Naive thymus-derived CD8-positive, alpha-beta T cell (primary cell): ENCODE data around the gene CTIF. TPM values are rescaled to one million over a fixed set of nuclear protein-coding genes. Genes with fewer than 3 reads are reported as not detected.

Experiments
- ATAC-seq, 2 donors: fragments of 150-1000 bp; cut with Tn5 transposase in 1 of 2; sonication (Bioruptor Pico), chemical (Tn5 transposase) in 1 of 2; 1 replicate in 1 of 2; 2 replicates in 1 of 2; pipeline ENCODE4 v1.10.0; 2021; ENCODE audit warnings: mild to moderate bottlenecking in 2 of 2, moderate library complexity in 2 of 2
- POLR2A ChIA-PET: fragments of 350-600 bp; sonication (Branson Sonifier 250); formaldehyde crosslinking; loops from one replicate; lab custom pipeline; 2021; ENCODE audit warnings: antibody characterized with exemption; lab: Charles Lee
- DNase-seq, 10 donors: peaks; one replicate each; pipeline versions ENCODE4 v3.0.0 to v3.0.0-alpha.2; 2020 to 2022
- H3K27ac Mint-ChIP-seq, 10 donors: one replicate each; pipeline ENCODE4 v1.8.0; 2020 to 2022; ENCODE audit warnings: mild to moderate bottlenecking in 10 of 10, mixed read lengths in 10 of 10, moderate library complexity in 4 of 10, inconsistent platforms in 1 of 10
- H3K27me3 Mint-ChIP-seq, 5 donors: one replicate each; pipeline ENCODE4 v1.8.0; 2021 to 2022; ENCODE audit warnings: mixed read lengths in 5 of 5
- H3K36me3 Mint-ChIP-seq, 3 donors: one replicate each; pipeline ENCODE4 v1.8.0; 2020 to 2022; ENCODE audit warnings: mixed read lengths in 3 of 3, mild to moderate bottlenecking in 2 of 3, inconsistent platforms in 1 of 3
- H3K4me1 Mint-ChIP-seq, 4 donors: one replicate each; pipeline ENCODE4 v1.8.0; 2021 to 2022; ENCODE audit warnings: mixed read lengths in 4 of 4
- H3K4me3 Mint-ChIP-seq, 10 donors: one replicate each; pipeline ENCODE4 v1.8.0; 2020 to 2022; ENCODE audit warnings: mild to moderate bottlenecking in 10 of 10, mixed read lengths in 10 of 10, moderate library complexity in 6 of 10, inconsistent platforms in 1 of 10
- H3K9me3 Mint-ChIP-seq, 9 donors: one replicate each; pipeline ENCODE4 v1.8.0; 2020 to 2022; ENCODE audit warnings: mixed read lengths in 9 of 9, mild to moderate bottlenecking in 3 of 9, inconsistent platforms in 1 of 9, moderate library complexity in 1 of 9
- polyA plus RNA-seq, 3 donors: library from polyadenylated mRNA; unstranded; fragments of 300-500 nt; fragmentation: Illumina TruSeq; gene quantifications; one replicate each; pipeline ENCODE4 v1.2.3, GENCODE V29; 2021
- total RNA-seq, 8 experiments: library from RNA in 2 of 8; stranded (reverse) in 2 of 8; gene quantifications; one replicate each; pipeline ENCODE4 v1.2.3 and lab custom pipeline; 2021 to 2026

The CTIF gene
- total and polyA plus RNA-seq, 5 experiments from 2014 or later, result 0.06 to 3.4 (median 2.0) TPM; not detected in 2

DNA sequence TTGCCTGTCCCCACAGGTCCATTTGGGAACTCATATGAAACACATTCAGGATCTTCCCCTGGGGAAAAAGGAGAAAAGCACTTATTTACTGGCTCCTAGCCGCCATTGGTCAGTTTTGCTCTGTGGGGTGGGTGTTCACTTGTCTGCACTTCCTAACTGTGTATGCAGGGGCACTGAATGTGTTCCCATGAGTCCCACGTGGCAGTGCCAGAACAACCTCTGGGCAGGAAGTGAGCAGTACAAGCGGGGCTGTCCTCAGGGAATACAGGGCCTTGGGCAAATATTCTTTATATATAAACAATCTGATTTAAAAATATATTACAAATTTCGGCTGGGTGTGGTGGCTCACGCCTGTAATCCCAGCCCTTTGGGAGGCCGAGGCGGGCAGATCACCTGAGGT lies 21.8 kb upstream of the CTIF start:
- ATAC-seq, result no peak
- Mint-ChIP-seq H3K4me3 (no peak overlapping the region), H3K36me3 (no peaks in the 10 kb centered on the region), H3K27ac (no peak overlapping the region), H3K27me3 (peaks cover 16 to 80% (median 37%) of the 10 kb centered on the region in 5 donors), H3K4me1 (no peaks in the 10 kb centered on the region), H3K9me3 (no peaks in the 10 kb centered on the region)
- POLR2A ChIA-PET, result no interaction called here
- DNase-seq, result no peak

DNA sequence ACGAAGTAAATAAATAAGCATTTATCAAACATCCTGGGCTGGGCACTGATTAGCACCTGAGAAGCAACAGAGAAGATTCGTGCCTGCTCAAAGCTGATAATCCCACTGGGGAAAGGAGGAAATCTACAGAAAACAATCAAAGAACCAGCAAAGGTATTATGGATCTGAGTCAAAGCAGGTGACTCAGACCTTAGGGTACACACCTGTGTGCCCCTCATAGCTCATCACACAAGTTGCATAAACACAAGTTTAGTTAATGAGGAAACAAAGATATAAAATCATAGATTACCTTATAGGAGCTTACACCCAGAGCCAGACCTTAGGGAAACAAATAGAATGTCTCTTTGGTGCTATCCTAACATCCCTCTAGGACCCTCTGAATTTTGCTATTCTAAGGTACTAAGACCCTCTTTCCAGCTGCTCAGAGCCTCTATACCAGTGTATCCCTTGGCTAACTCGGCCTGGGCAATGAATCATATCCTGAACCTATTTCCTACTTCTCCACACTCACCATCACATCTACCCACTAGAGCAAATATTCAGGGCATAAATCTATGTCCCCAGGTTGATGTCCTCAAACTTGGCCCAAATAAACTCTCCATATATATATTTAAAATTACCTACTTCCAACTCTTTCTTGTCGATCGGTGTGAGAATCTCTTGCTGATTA lies 19.3 kb upstream of the CTIF start:
- POLR2A ChIA-PET, result no interaction called here
- H3K4me3 Mint-ChIP-seq, result no peak overlapping the region
- H3K36me3 Mint-ChIP-seq, result no peaks in the 10 kb centered on the region
- H3K4me1 Mint-ChIP-seq, result no peaks in the 10 kb centered on the region
- no peak overlapping the region for H3K27ac Mint-ChIP-seq
- ATAC-seq (no peak), DNase-seq (no peak)
- peaks cover 0 to 4% (median 0%) of the 10 kb centered on the region in 9 donors for H3K9me3 Mint-ChIP-seq
- peaks cover 15 to 82% (median 36%) of the 10 kb centered on the region in 5 donors for H3K27me3 Mint-ChIP-seq

DNA sequence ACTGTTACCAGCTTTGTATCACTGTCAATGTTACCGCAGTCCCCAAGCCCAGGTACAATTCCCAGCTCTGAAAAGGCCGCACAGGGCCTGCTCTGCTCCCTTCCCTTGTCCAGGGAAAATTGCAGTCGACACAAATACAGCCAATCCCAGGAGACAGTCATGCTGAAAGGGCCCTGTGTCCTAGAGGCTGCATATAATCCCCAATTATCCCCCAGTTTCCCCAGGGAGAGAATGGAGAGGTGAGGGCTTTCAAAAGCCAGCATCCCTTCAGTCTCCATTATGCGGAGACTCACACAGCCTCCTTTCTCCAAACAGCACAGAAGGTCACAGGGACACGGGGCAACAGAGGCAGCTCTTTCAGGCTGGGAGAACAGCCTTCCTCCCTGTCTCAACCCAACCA lies 17.1 kb upstream of the CTIF start:
- Mint-ChIP-seq H3K4me1 (no peaks in the 10 kb centered on the region), H3K27me3 (peaks cover 13 to 76% (median 30%) of the 10 kb centered on the region in 5 donors), H3K36me3 (no peaks in the 10 kb centered on the region), H3K4me3 (no peak overlapping the region), H3K9me3 (peaks cover 0 to 4% (median 0%) of the 10 kb centered on the region in 9 donors), H3K27ac (no peak overlapping the region)
- no peak for ATAC-seq
- POLR2A ChIA-PET, result no interaction called here
- DNase-seq, result no peak

DNA sequence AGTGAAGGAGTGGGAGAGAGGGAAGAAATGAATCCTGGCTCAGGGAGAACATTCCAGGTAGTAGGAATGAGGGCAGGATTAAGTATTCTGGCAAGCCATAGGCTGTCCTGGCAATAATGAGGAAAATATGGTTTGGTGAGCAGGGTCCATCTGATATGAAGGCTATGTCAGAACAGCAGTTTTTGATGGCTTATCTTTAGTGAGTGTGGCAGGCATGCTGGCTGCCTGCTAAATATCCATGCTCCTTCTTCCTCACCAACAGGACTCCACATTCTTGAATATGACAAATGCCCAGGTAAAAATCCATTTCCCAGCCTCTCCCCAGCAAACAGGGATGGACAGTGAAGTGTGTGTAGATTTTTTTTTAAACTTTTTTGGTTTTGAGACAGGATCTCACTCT lies 13.2 kb upstream of the CTIF start:
- POLR2A ChIA-PET, result no interaction called here
- Mint-ChIP-seq H3K27ac (no peak overlapping the region), H3K27me3 (peaks cover 8 to 77% (median 35%) of the 10 kb centered on the region in 5 donors)

DNA sequence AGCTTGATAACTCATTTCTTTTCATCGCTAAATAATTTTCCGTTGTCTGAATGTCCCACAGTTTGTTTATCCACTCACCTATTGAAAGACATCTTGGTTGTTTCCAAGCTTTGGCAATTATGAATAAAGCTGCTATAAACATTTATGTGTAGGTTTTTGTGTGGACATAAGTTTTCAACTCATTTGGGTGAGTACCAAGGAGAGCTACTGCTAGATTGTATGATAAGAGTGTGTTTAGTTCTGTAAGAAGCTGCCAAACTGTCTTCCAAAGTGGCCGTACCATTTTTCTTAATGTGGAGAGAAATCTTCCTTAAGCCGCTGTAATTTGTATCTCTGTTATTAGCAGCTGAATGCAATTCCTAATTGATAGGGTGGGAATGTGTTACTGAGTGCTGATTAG lies 11.4 kb upstream of the CTIF start:
- POLR2A ChIA-PET, result no interaction called here
- Mint-ChIP-seq H3K27ac (no peak overlapping the region), H3K4me1 (no peaks in the 10 kb centered on the region), H3K9me3 (peaks cover 0 to 4% (median 0%) of the 10 kb centered on the region in 9 donors), H3K27me3 (peaks cover 10 to 59% (median 33%) of the 10 kb centered on the region in 5 donors), H3K4me3 (no peak overlapping the region), H3K36me3 (no peaks in the 10 kb centered on the region)
- no peak for DNase-seq
- no peak for ATAC-seq

More for the DNA sequence above, 13.2 kb upstream of the CTIF start:
- ATAC-seq, result no peak
- H3K9me3 Mint-ChIP-seq, result peaks cover 0 to 4% (median 0%) of the 10 kb centered on the region in 9 donors
- no peaks in the 10 kb centered on the region for H3K4me1 Mint-ChIP-seq
- H3K4me3 Mint-ChIP-seq, result no peak overlapping the region
- H3K36me3 Mint-ChIP-seq, result no peaks in the 10 kb centered on the region
- peak in 1 of 10 donors; percentile 11 for DNase-seq

DNA sequence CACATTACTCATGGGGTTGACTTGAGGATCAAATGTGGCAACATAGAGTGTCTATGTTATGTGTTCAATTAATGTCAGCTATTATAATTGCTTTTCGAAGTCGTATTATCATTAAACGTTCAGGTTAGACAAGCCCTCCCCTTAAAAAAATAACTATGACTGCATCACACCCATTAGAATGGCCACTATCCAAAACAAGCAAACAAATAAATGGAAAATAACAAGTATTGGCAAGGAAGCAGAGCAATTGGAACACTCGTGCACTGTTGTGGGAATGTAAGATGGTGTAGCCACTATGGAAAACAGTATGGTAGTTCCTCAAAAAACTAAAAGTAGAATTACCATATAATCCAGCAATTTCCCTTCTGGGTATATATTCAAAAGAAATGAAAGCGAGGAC lies 10.0 kb upstream of the CTIF start:
- ATAC-seq, result no peak
- peaks cover 11 to 50% (median 27%) of the 10 kb centered on the region in 5 donors for H3K27me3 Mint-ChIP-seq
- H3K9me3 Mint-ChIP-seq, result no peaks in the 10 kb centered on the region
- POLR2A ChIA-PET, result no interaction called here
- H3K27ac Mint-ChIP-seq, result no peak overlapping the region
- no peaks in the 10 kb centered on the region for H3K36me3 Mint-ChIP-seq
- H3K4me3 Mint-ChIP-seq, result no peak overlapping the region
- H3K4me1 Mint-ChIP-seq, result no peaks in the 10 kb centered on the region
- DNase-seq, result no peak

DNA sequence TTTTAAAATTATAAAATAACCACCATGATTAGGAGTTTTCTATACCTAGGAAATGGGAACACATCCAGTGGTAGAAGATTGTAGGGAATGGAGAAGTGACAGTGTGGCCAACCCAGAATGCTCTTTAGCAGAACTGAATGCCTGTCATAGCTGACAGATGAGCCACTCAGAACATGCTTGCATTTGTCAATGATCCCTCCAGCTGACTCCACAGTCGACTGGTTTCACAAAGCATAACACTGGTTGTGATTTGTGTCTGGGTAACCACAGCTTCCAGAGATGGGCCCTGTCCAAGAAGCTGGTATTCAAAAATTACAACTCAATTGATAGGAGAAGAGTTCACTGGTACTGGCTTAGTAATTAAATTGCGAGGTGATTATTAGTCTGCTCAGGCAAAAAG lies 9.0 kb upstream of the CTIF start:
- H3K4me3 Mint-ChIP-seq, result no peak overlapping the region
- H3K27me3 Mint-ChIP-seq, result peaks cover 11 to 52% (median 24%) of the 10 kb centered on the region in 5 donors
- ATAC-seq (no peak), DNase-seq (no peak)
- no peaks in the 10 kb centered on the region for H3K4me1 Mint-ChIP-seq
- H3K9me3 Mint-ChIP-seq, result no peaks in the 10 kb centered on the region
- H3K27ac Mint-ChIP-seq, result no peak overlapping the region
- no peaks in the 10 kb centered on the region for H3K36me3 Mint-ChIP-seq
- POLR2A ChIA-PET, result no interaction called here

DNA sequence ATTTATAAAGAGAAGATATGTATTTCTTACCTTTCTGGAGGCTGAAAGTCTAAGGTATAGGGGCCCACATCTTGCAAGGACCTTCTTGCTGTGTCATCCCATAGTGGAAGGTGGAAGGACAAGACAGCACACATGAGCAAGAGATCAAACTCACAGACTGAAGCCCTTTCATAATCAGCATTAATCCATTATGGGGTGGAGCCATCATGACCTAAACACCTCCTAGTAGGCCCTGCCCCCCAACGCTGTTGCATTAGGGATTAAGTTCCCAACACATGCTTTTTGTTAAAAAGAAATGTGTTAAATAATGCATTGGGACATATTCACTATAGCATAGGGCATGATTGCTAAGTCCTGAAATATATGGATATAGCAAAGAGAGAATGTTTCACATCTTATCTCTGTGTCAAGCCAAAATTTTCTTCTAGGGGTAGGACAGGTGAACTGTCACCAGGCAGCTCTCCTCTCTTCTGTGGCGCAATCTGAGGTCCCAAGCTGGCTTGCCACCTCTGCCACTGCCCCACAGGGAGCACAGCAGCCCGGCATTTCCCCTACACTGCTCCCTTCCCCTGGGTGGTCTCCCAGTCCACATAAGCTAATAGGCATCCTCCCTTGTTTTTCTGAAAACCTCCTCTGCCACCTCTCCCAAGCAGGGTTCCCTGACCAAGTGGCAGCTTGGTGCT lies 8.3 kb upstream of the CTIF start:
- peaks cover 12 to 52% (median 23%) of the 10 kb centered on the region in 5 donors for H3K27me3 Mint-ChIP-seq
- DNase-seq (no peak), ATAC-seq (no peak)
- no peaks in the 10 kb centered on the region for H3K4me1 Mint-ChIP-seq
- no peaks in the 10 kb centered on the region for H3K36me3 Mint-ChIP-seq
- POLR2A ChIA-PET, result no interaction called here
- peak overlapping the region in 1 of 10 donors; percentile 42 for H3K27ac Mint-ChIP-seq
- no peaks in the 10 kb centered on the region for H3K9me3 Mint-ChIP-seq
- no peak overlapping the region for H3K4me3 Mint-ChIP-seq

DNA sequence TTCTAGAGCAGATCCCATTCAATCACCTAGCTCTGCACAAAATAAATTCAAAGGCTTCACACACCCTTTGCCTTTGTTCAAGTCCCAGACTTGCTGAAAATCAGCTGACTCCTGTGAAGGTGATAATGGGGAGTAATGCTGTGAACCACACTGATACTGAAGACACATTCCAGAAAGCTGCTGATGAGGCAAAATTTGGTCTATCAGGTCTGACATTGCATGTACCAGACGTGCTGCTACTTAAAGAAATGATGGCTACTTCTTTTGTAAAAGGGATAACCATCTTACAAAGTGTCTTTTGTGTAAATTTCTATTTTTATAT lies 7.8 kb upstream of the CTIF start:
- H3K27me3 Mint-ChIP-seq, result peaks cover 12 to 54% (median 23%) of the 10 kb centered on the region in 5 donors
- H3K36me3 Mint-ChIP-seq, result no peaks in the 10 kb centered on the region
- ATAC-seq, result no peak
- no peaks in the 10 kb centered on the region for H3K9me3 Mint-ChIP-seq
- H3K4me1 Mint-ChIP-seq, result no peaks in the 10 kb centered on the region
- no peak overlapping the region for H3K4me3 Mint-ChIP-seq
- no peak for DNase-seq
- POLR2A ChIA-PET, result no interaction called here
- H3K27ac Mint-ChIP-seq, result no peak overlapping the region

DNA sequence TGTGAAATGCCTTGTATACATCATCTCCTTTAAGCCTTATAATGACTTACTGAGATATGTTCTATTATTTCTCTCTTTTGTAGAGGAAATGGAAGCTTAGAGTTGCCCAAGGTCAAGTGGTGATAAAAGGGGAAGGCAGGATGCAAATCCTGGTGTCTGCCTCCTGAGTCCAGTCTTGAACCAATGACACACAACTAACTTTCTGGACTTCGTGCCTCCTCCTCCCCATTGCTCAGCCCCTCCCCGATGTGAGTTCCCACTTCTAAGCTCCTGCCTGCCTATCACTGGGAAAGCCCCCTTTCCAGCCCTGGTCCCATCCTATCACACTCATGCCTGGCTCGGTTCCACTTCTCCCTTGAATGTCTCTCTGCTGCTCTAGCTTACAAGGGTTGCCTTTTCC lies 6.9 kb upstream of the CTIF start:
- Mint-ChIP-seq H3K4me3 (no peak overlapping the region), H3K4me1 (no peaks in the 10 kb centered on the region), H3K27ac (no peak overlapping the region), H3K9me3 (no peaks in the 10 kb centered on the region), H3K36me3 (no peaks in the 10 kb centered on the region), H3K27me3 (peaks cover 12 to 54% (median 22%) of the 10 kb centered on the region in 5 donors)
- DNase-seq (peak in 1 of 10 donors; percentile 42), ATAC-seq (no peak)
- POLR2A ChIA-PET, result no interaction called here

DNA sequence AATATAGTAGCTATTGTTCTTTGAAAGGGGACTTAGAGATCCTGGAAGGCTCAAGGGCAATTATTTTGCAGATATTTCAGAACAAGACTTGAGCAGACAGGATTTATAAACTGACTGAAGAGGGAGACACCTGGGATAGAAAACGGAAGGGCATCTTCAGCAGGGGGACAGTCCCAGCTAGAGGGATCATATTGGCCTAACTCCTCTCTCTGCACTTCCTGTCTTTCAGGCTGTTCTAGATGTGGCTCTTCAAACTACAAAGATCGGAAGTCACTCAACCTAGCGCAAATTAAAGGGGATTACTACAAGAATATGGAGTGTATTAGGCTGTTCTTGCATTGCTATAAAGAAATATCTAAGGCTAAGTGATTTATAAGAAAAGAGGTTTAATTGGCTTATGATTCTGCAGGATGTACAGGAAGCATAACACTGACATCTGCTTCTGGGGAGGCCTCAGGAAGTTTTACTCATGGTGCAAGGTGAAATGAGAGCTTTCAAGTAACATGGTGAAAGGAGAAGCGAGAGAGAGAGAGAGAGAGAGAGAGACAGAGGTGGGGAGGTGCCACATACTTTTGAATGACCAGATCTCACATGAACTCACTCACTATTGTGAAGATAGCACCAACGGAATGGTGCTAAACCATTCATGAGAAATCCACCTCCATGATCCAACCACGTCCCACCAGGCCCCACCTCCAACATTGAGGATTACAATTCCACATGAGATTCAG lies 5.3 kb upstream of the CTIF start:
- DNase-seq (peak in 1 of 10 donors; percentile 26), ATAC-seq (no peak)
- Mint-ChIP-seq H3K27me3 (peaks cover 11 to 38% (median 19%) of the 10 kb centered on the region in 5 donors), H3K9me3 (no peaks in the 10 kb centered on the region), H3K4me1 (peaks cover under 1 to 4% (median 3%) of the 10 kb centered on the region in 4 donors), H3K4me3 (no peak overlapping the region), H3K27ac (no peak overlapping the region), H3K36me3 (no peaks in the 10 kb centered on the region)
- POLR2A ChIA-PET, result no interaction called here

DNA sequence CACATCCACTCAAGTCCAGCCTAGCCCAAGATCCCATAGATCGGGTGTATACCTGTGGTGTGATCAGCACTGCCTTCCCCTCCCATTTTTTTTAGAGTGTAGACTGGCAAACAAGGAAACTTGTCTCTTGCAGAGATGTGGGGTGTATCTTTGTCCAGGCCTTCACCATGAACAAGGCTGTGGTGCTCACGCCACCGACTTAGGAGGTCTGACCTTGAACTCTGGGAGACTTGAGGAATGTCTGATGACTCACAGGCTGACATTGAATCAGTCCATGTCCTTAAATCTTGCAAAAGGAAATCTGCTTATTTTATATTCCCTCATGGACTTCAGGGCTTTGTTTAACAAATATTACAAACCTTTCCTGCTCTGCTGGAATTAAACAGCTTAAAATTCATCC lies 4.5 kb upstream of the CTIF start:
- peaks cover 3 to 6% (median 4%) of the 10 kb centered on the region in 4 donors for H3K4me1 Mint-ChIP-seq
- H3K27ac Mint-ChIP-seq, result no peak overlapping the region
- H3K9me3 Mint-ChIP-seq, result no peaks in the 10 kb centered on the region
- H3K4me3 Mint-ChIP-seq, result no peak overlapping the region
- POLR2A ChIA-PET, result no interaction called here
- peaks cover 7 to 29% (median 11%) of the 10 kb centered on the region in 5 donors for H3K27me3 Mint-ChIP-seq
- no peaks in the 10 kb centered on the region for H3K36me3 Mint-ChIP-seq
- ATAC-seq, result no peak
- no peak for DNase-seq

DNA sequence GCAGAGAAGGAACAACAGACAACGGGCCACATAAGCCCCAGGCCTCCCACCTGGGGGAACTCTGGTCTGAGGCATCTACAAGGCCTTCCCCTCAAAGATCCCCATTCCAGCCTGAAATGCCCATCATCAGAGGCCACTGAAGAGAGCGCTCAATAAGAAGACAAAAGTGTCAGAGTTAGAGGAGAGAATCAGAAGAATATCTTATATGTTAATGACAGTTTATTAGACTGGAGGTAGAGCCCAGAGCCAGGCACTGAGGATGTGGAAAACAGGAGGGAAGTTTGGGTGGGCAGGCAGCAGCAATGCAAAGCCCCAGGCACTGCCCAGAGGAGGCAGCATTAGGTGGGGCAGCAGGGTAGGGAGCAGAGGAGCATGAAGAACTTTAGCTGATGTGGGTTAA lies 2.9 kb upstream of the CTIF start:
- ATAC-seq (no peak), DNase-seq (no peak)
- H3K4me1 Mint-ChIP-seq, result peaks cover 3 to 15% (median 6%) of the 10 kb centered on the region in 4 donors
- H3K9me3 Mint-ChIP-seq, result no peaks in the 10 kb centered on the region
- no peaks in the 10 kb centered on the region for H3K36me3 Mint-ChIP-seq
- H3K27me3 Mint-ChIP-seq, result peaks cover 6 to 26% (median 11%) of the 10 kb centered on the region in 5 donors
- POLR2A ChIA-PET, result no interaction called here
- no peak overlapping the region for H3K27ac Mint-ChIP-seq
- peak overlapping the region in 2 of 10 donors; percentile 5 to 56 for H3K4me3 Mint-ChIP-seq
